SK-N-SH treated with all-trans-retinoic acid at 6 μM for 48 hours (cell line): ENCODE measurements around the gene MDGA2.

Experiments
- ARNTL ChIP-seq: fragments of 450-650 bp; formaldehyde crosslinking; IDR thresholded peaks from 2 replicates; pipeline ENCODE4 v1.5.0; 2020; ENCODE audit warnings: low read depth, mild to moderate bottlenecking, moderate library complexity, borderline replicate concordance
- CREB5 ChIP-seq: fragments of 250-450 bp; sonication (Bioruptor Pico); IDR thresholded peaks from 2 replicates; pipeline ENCODE4 v1.5.1; 2020; ENCODE audit warnings: low read depth, mild to moderate bottlenecking, moderate library complexity
- CSRNP3 ChIP-seq: fragments of 250-450 bp; sonication (Bioruptor Pico); IDR thresholded peaks from 2 replicates; pipeline ENCODE4 v1.5.1; 2021; ENCODE audit warnings: mild to moderate bottlenecking, moderate library complexity
- GLIS3 ChIP-seq: fragments of 250-450 bp; sonication (Bioruptor Pico); IDR thresholded peaks from 2 replicates; pipeline ENCODE4 v1.5.0; 2020; ENCODE audit warnings: mild to moderate bottlenecking, moderate library complexity
- ISL1 ChIP-seq: fragments of 250-450 bp; sonication (Bioruptor Pico); IDR thresholded peaks from 2 replicates; pipeline ENCODE4 v2.1.2; 2022; ENCODE audit warnings: mild to moderate bottlenecking, moderate library complexity
- OSR1 ChIP-seq: fragments of 250-450 bp; sonication (Bioruptor Pico); IDR thresholded peaks from 2 replicates; pipeline ENCODE4 v1.8.0; 2022; ENCODE audit warnings: moderate library complexity, mild to moderate bottlenecking, inconsistent platforms
- PATZ1 ChIP-seq: fragments of 250-450 bp; sonication (Bioruptor Pico); IDR thresholded peaks from 2 replicates; pipeline ENCODE4 v1.8.0; 2020; ENCODE audit warnings: mild to moderate bottlenecking, moderate library complexity, borderline replicate concordance
- RARB ChIP-seq: fragments of 250-450 bp; sonication (Bioruptor Pico); IDR thresholded peaks from 2 replicates; pipeline ENCODE4 v1.8.0; 2021; ENCODE audit warnings: mild to moderate bottlenecking, moderate library complexity
- SNAI2 ChIP-seq: fragments of 250-450 bp; sonication (Bioruptor Pico); IDR thresholded peaks from 2 replicates; pipeline ENCODE4 v1.5.0; 2020; ENCODE audit warnings: mild to moderate bottlenecking, moderate library complexity
- TCF4 ChIP-seq: fragments of 250-450 bp; sonication (Bioruptor Pico); IDR thresholded peaks from 2 replicates; pipeline ENCODE4 v1.8.0; 2021; ENCODE audit warnings: mild to moderate bottlenecking, moderate library complexity, borderline replicate concordance
- ZNF565 ChIP-seq: fragments of 450-650 bp; formaldehyde crosslinking; conservative IDR thresholded peaks from 2 replicates; pipeline ENCODE4 v1.5.0; 2020; ENCODE audit warnings: low read depth, mild to moderate bottlenecking, moderate library complexity

- TF ChIP-seq PATZ1 (CRISPR knock-in tag) (no peak), ARNTL (no peak), CSRNP3 (CRISPR knock-in tag) (no peak), ZNF565 (CRISPR knock-in tag) (no peak), GLIS3 (CRISPR knock-in tag) (no peak), OSR1 (CRISPR knock-in tag) (no peak), RARB (CRISPR knock-in tag) (no peak), SNAI2 (CRISPR knock-in tag) (no peak), CREB5 (no peak), ISL1 (no peak), TCF4 (no peak)
These were observed 675.7 kb downstream of the MDGA2 start for GRCh38 chr14:46999661-47000060.
